Endothelial cell of umbilical vein (primary cell): ENCODE measurements around the gene MIGA2. TPM values are rescaled to one million over a fixed set of nuclear protein-coding genes. Genes with fewer than 3 reads are reported as not detected.

Experiments used
- BruUV-seq: library from RNA; stranded (reverse); fragments of 400-500 nt; replicated peaks from 2 replicates; lab custom pipeline; 2021; lab: Mats Ljungman, UMichigan
- CTCF ChIA-PET: fragments of 300-600, 350-600 bp; sonication (Branson Sonifier 250); formaldehyde crosslinking; loops from one replicate; lab custom pipeline; 2021; ENCODE audit warnings: antibody characterized with exemption, inconsistent platforms; lab: Charles Lee
- POLR2A ChIA-PET: fragments of 300-600, 350-600 bp; sonication (Branson Sonifier 250); formaldehyde crosslinking; loops from one replicate; lab custom pipeline; 2021; ENCODE audit warnings: antibody characterized with exemption, inconsistent platforms; lab: Charles Lee
- DNase-seq: peaks from one replicate; pipeline ENCODE4 v3.0.0-alpha.2; 2011; ENCODE audit warnings: low read depth, low spot score
- FAIRE-seq: peaks from 2 replicates; lab custom pipeline; 2011; peaks lifted over from hg19 to GRCh38; lab: Jason Lieb, UNC
- H2AFZ ChIP-seq: 2 replicates; pipeline ENCODE4 v1.6.0; 2012; ENCODE audit warnings: low read depth, low read length, control low read depth, inconsistent platforms
- H3K27ac ChIP-seq: 2 replicates; pipeline ENCODE4 v1.5.1; 2011; ENCODE audit warnings: low read depth, mild to moderate bottlenecking, control low read depth, low read length, moderate library complexity; ENCODE audit not compliant: insufficient read depth
- H3K27me3 ChIP-seq, 2 experiments: 2 replicates each; pipeline versions ENCODE4 v1.6.0 to v1.6.1; 2011; ENCODE audit warnings: low read length in 2 of 2, mixed read lengths in 1 of 2; ENCODE audit not compliant: control insufficient read depth in 2 of 2, insufficient read depth in 2 of 2
- H3K36me3 ChIP-seq, 2 experiments: 2 replicates in 1 of 2; 3 replicates in 1 of 2; pipeline ENCODE4 v1.5.1; 2011; ENCODE audit warnings: low read length in 2 of 2, mild to moderate bottlenecking in 1 of 2, moderate library complexity in 1 of 2; ENCODE audit not compliant: control insufficient read depth in 2 of 2, insufficient read depth in 2 of 2; ENCODE audit errors: extremely low read depth in 1 of 2
- H3K4me1 ChIP-seq: 3 replicates; pipeline ENCODE4 v1.5.1; 2011; ENCODE audit warnings: mild to moderate bottlenecking, low read length; ENCODE audit not compliant: control insufficient read depth, insufficient read depth; ENCODE audit errors: extremely low read depth
- H3K4me2 ChIP-seq: 2 replicates; pipeline ENCODE4 v1.6.1; 2011; ENCODE audit warnings: low read length, control low read depth, mixed read lengths; ENCODE audit not compliant: insufficient read depth
- H3K4me3 ChIP-seq, 3 experiments: fragments of 200-600 bp in 1 of 3; sonication (generic), shearing (Covaris generic) in 1 of 3; replicated peaks in 1 of 3; 2 replicates each; pipeline ENCODE4 v1.5.1; 2011 to 2016; ENCODE audit warnings: control low read depth in 3 of 3, low read length in 3 of 3, mild to moderate bottlenecking in 2 of 3, inconsistent platforms in 1 of 3, low read depth in 1 of 3, moderate library complexity in 1 of 3; ENCODE audit not compliant: insufficient read depth in 1 of 3
- H3K79me2 ChIP-seq: 2 replicates; pipeline ENCODE4 v1.6.0; 2012; ENCODE audit warnings: low read length, inconsistent platforms; ENCODE audit not compliant: control insufficient read depth, insufficient read depth
- H3K9ac ChIP-seq: replicated peaks from 2 replicates; pipeline ENCODE3; 2011; ENCODE audit warnings: low read length, control low read depth; ENCODE audit not compliant: insufficient read depth; ENCODE audit errors: extremely low read depth
- H3K9me1 ChIP-seq: replicated peaks from 3 replicates; pipeline ENCODE4 v1.6.0; 2011; ENCODE audit warnings: mild to moderate bottlenecking, low read length; ENCODE audit not compliant: control insufficient read depth, insufficient read depth; ENCODE audit errors: extremely low read depth
- H3K9me3 ChIP-seq: replicated peaks from 2 replicates; pipeline ENCODE4 v1.5.1; 2012; ENCODE audit warnings: low read length, inconsistent platforms; ENCODE audit not compliant: control insufficient read depth, insufficient read depth
- H4K20me1 ChIP-seq: replicated peaks from 2 replicates; pipeline ENCODE3; 2011; ENCODE audit warnings: mild to moderate bottlenecking, low read length; ENCODE audit not compliant: control insufficient read depth, insufficient read depth; ENCODE audit errors: extremely low read depth
- EZH2 ChIP-seq: IDR thresholded peaks from 2 replicates; pipeline ENCODE4 v1.6.1; 2012; ENCODE audit warnings: borderline replicate concordance, low read depth, mild to moderate bottlenecking, moderate library complexity, low read length, inconsistent platforms; ENCODE audit not compliant: severe bottlenecking
- FOS ChIP-seq: IDR thresholded peaks from 2 replicates; pipeline ENCODE4 v1.6.1; 2011; ENCODE audit warnings: mild to moderate bottlenecking, low read length, moderate library complexity, borderline replicate concordance; ENCODE audit not compliant: insufficient read depth
- GATA2 ChIP-seq: IDR thresholded peaks from 2 replicates; pipeline ENCODE4 v1.7.0; 2011; ENCODE audit warnings: low read depth, mild to moderate bottlenecking, moderate library complexity, mixed read lengths, low read length; ENCODE audit not compliant: insufficient read length, insufficient read depth
- JUN ChIP-seq: IDR thresholded peaks from 2 replicates; pipeline ENCODE4 v1.6.1; 2011; ENCODE audit warnings: borderline replicate concordance, low read depth; ENCODE audit not compliant: insufficient read length, insufficient read depth
- MYC ChIP-seq: IDR thresholded peaks from one replicate; pipeline ENCODE4 v1.6.1; 2011; ENCODE audit warnings: mild to moderate bottlenecking, low read depth, low read length
- POLR2A ChIP-seq: IDR thresholded peaks from 2 replicates; pipeline ENCODE4 v1.6.1; 2012; ENCODE audit warnings: low read depth, mild to moderate bottlenecking, control low read depth, low read length
- POLR2AphosphoS5 ChIP-seq: IDR thresholded peaks from 2 replicates; pipeline ENCODE4 v1.6.1; 2012; ENCODE audit warnings: low read depth, mild to moderate bottlenecking, control low read depth, low read length, moderate library complexity; ENCODE audit not compliant: insufficient read depth
- dilution Hi-C: fragments of 300-500 bp; cut with MboI; formaldehyde crosslinking; loops from one replicate; pipeline ENCODE4 v1.15.0; 2019; ENCODE audit warnings: low sequenced_read_pairs; ENCODE audit not compliant: extremely low pct_ligation_motif_present
- intact Hi-C: fragments of 100-400 bp; cut with micrococcal nuclease; formaldehyde crosslinking; loops from one replicate; pipeline ENCODE4 v1.10.0; 2022
- polyA plus RNA-seq, 4 experiments: library from polyadenylated mRNA; depleted of rRNA in 3 of 4; stranded (reverse) in 3 of 4; unstranded in 1 of 4; fragments of >200 nt; gene quantifications; 2 replicates each; pipeline versions ENCODE4 v1.2.1 to v1.2.3, GENCODE V29; 2011 to 2012; ENCODE audit warnings: missing spikeins in 1 of 4
- total RNA-seq: library from RNA; stranded (reverse); gene quantifications from 2 replicates; pipeline ENCODE4 v1.2.3, GENCODE V29; 2021
- TF ChIP-seq, protein P1 (sequence below), 2 donors: IDR thresholded peaks; 1 replicate in 1 of 2; 2 replicates in 1 of 2; pipeline ENCODE4 v1.5.1; 2011; ENCODE audit warnings: low read length in 2 of 2, mild to moderate bottlenecking in 2 of 2, moderate library complexity in 2 of 2, control low read depth in 1 of 2, inconsistent platforms in 1 of 2, low read depth in 1 of 2; ENCODE audit not compliant: insufficient read depth in 1 of 2; ENCODE audit errors: extremely low read depth in 1 of 2
- TF ChIP-seq, protein P2 (sequence below): IDR thresholded peaks from 2 replicates; pipeline ENCODE4 v1.6.1; 2011; ENCODE audit not compliant: insufficient read depth, insufficient read length

The MIGA2 gene
- total and polyA plus RNA-seq, 2 donors (not counting 3 experiments of a cell fraction or from before 2014, with no cell fraction given) = 27.7 to 28.0 TPM

DNA sequence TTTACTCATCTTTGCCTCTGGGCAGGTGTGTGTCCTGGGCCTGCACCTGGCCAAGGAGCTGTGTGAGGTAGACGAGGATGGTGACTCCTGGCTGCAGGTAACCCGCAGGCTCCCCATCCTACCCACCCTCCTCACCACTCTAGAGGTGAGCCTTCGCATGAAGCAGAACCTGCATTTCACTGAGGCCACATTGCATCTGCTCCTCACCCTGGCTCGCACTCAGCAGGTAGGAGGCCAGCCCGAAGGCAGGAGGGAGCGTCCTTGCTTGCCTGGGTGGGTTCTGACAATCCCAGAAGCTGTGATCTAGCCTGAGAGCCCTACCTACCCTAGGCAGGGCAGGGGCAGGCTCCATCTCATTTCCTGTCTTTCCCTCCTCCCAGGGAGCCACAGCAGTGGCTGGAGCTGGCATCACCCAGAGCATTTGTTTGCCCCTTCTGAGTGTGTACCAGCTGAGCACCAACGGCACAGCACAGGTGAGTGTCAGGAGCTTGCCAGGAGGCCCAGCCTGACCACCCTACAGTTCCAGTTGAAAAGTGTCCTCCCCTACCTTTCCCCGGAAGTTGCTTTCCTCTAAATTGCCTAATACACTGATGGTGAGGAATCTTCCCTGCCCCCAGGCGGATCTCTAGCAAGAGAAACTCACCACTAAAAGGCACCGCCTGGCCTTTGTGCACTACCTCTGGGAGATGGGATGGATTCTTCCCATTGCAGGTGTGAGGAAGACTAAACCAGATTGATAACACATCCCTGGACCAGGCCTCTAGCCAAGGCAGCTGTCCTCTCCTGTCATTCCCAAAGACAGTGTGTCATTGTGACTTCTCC lies 34.7 kb upstream of the MIGA2 start:
- ChIA-PET CTCF (interaction anchor here (2.2 kb wide), 1 partner anchor 9 kb away, joined by 6 read pairs; no protein-coding TSS in a partner anchor), POLR2A (no interaction called here)
- H3K9me1 ChIP-seq = no peaks in the 10 kb centered on the region
- intact Hi-C loops (loop anchor here (10.0 kb wide), 1 partner anchor 613 kb away; no protein-coding TSS in a partner anchor), dilution Hi-C loops (no loop called here)
- BruUV-seq = no TSS peak
- H3K36me3 ChIP-seq = peaks cover 14 to 69% of the 10 kb centered on the region in 2 experiments
- H3K9ac ChIP-seq = no peak overlapping the region
- H3K4me3 ChIP-seq = no peak overlapping the region
- FAIRE-seq (no peak), DNase-seq (no peak)
- H3K4me2 ChIP-seq = no peak overlapping the region
- H3K79me2 ChIP-seq = no peaks in the 10 kb centered on the region
- no peak overlapping the region for H2AFZ ChIP-seq
- H3K4me1 ChIP-seq = no peaks in the 10 kb centered on the region
- H4K20me1 ChIP-seq = no peaks in the 10 kb centered on the region
- TF ChIP-seq JUN (no peak), MYC (no peak), FOS (no peak), POLR2AphosphoS5 (no peak), POLR2A (no peak), GATA2 (no peak), EZH2 (no peak)
- TF ChIP-seq, protein P1, sequence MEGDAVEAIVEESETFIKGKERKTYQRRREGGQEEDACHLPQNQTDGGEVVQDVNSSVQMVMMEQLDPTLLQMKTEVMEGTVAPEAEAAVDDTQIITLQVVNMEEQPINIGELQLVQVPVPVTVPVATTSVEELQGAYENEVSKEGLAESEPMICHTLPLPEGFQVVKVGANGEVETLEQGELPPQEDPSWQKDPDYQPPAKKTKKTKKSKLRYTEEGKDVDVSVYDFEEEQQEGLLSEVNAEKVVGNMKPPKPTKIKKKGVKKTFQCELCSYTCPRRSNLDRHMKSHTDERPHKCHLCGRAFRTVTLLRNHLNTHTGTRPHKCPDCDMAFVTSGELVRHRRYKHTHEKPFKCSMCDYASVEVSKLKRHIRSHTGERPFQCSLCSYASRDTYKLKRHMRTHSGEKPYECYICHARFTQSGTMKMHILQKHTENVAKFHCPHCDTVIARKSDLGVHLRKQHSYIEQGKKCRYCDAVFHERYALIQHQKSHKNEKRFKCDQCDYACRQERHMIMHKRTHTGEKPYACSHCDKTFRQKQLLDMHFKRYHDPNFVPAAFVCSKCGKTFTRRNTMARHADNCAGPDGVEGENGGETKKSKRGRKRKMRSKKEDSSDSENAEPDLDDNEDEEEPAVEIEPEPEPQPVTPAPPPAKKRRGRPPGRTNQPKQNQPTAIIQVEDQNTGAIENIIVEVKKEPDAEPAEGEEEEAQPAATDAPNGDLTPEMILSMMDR (IDR thresholded peaks at IDR 0.05; ENCODE audit: extremely low read depth in 1 of 2, insufficient read depth in 1 of 2, low read depth in 1 of 2, low read length in 2 of 2) = no peak
- TF ChIP-seq, protein P2, sequence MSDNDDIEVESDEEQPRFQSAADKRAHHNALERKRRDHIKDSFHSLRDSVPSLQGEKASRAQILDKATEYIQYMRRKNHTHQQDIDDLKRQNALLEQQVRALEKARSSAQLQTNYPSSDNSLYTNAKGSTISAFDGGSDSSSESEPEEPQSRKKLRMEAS = no peak
- H3K9me3 ChIP-seq = no peaks in the 10 kb centered on the region
- no peaks in the 10 kb centered on the region for H3K27me3 ChIP-seq
- no peak overlapping the region for H3K27ac ChIP-seq
